Activated naive CD8-positive, alpha-beta T cell treated with anti-CD3 and anti-CD28 coated beads, Interleukin-2, amount 50 U/mL, for 24 hours (primary cell): ENCODE results near the gene AKIRIN1.
"Not testable (repeated sequence)": the region's sequence is repeated elsewhere in the genome, so short reads cannot be mapped to it uniquely, and the experiment has no call there.

Source experiments
- ATAC-seq: fragments of 150-1000 bp; cut with Tn5 transposase; one replicate; pipeline ENCODE4 v1.10.0; 2021
- DNase-seq: peaks from one replicate; pipeline ENCODE4 v3.0.0; 2021
- H3K27ac Mint-ChIP-seq: one replicate; pipeline ENCODE4 v1.8.0; 2021; ENCODE audit warnings: mild to moderate bottlenecking, mixed read lengths
- H3K27me3 Mint-ChIP-seq: one replicate; pipeline ENCODE4 v1.8.0; 2021; ENCODE audit warnings: mixed read lengths
- H3K36me3 Mint-ChIP-seq: one replicate; pipeline ENCODE4 v1.8.0; 2021; ENCODE audit warnings: low read depth, mixed read lengths
- H3K4me1 Mint-ChIP-seq: one replicate; pipeline ENCODE4 v1.8.0; 2021; ENCODE audit warnings: mixed read lengths
- H3K4me3 Mint-ChIP-seq: one replicate; pipeline ENCODE4 v1.8.0; 2021; ENCODE audit warnings: mild to moderate bottlenecking, moderate library complexity, mixed read lengths
- H3K9me3 Mint-ChIP-seq: one replicate; pipeline ENCODE4 v1.8.0; 2021; ENCODE audit warnings: mixed read lengths

The AKIRIN1 gene, protein sequence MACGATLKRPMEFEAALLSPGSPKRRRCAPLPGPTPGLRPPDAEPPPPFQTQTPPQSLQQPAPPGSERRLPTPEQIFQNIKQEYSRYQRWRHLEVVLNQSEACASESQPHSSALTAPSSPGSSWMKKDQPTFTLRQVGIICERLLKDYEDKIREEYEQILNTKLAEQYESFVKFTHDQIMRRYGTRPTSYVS

DNA sequence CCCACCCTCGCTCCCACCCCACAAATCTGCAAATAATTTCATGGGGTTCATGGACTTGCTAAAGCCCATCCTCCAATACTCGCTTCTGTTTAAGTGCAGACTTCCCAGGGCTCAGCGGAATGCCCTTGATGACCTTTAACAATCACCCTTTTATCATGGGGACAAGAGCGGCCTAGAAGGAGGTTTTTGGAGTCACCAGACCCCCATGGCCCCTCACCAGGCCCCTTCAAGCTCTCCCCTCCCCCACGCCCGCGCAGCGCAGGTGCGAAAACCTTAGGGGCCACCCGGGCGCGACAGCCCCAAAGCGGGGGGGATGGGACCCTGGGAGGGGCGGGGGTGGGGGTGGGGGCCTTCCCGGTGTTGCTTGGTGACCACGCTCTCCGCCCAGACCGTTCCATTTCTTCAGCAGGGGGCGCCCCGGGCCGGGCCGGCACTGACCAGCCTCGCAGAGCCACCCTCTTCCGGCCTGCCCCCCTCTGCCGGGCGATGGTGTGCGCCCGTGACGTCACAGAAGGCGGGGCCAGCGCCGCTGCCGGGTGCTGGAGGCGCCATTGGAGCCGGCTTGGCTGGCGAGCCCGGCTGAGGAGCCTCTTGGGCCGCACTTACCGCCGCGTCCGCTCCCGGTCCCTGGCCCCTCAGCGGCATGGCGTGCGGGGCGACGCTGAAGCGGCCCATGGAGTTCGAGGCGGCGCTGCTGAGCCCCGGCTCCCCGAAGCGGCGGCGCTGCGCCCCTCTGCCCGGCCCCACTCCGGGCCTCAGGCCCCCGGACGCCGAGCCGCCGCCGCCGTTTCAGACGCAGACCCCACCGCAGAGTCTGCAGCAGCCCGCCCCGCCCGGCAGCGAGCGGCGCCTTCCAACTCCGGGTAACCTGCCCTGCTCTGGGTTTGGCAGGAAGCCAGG lies at the start of gene AKIRIN1:
Gene AKIRIN1, plus strand, starts transcription at position 539 of the 900 bp plus-strand sequence. Its CDS starts 105 bp downstream, at position 644.
- no peaks in the 10 kb centered on the region for H3K27me3 Mint-ChIP-seq
- H3K36me3 Mint-ChIP-seq: peaks cover 28% of the 10 kb centered on the region
- ATAC-seq: peak; percentile 97
- DNase-seq: peak; percentile 99
- H3K4me1 Mint-ChIP-seq: peaks cover 44% of the 10 kb centered on the region
- H3K9me3 Mint-ChIP-seq: no peaks in the 10 kb centered on the region
- peak within 1 kb of the TSS; percentile 89 for H3K4me3 Mint-ChIP-seq
- H3K27ac Mint-ChIP-seq: peak within 1 kb of the TSS; percentile 83

DNA sequence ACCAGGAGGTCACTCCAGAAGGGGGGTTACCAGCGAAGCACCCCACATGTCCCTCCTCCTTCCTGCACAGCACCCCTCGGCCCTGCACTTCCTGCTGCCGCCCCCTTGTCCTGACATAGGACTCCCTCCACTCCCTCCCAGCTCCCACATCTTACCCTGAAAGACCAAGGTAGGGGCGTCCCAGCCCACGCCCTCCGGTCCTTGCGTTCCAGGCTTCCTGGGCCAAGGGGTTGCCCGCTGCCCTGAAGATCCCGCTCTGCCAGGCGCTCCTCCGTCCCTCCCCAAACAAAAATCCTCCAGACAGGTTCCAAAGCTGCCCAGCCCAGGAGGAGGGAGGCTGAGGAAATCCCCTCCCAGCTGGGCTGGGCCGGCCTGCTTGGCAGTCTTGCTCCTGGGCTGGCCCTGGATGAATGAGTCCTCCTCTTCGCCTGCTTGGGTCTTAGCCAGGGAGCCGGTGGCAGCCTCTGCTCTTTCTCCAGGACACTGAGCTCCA lies 49.5 kb upstream of the AKIRIN1 start, which contains the start of gene RHBDL2:
Gene RHBDL2, minus strand, starts transcription at position 304 of the 493 bp plus-strand sequence. CDS start 22,618 bp downstream, outside the sequence.
- no peak for DNase-seq
- no peak for ATAC-seq
- Mint-ChIP-seq H3K36me3 (no peaks in the 10 kb centered on the region), H3K27ac (no peak within 1 kb of the TSS), H3K9me3 (no peaks in the 10 kb centered on the region), H3K27me3 (no peaks in the 10 kb centered on the region), H3K4me3 (no peak within 1 kb of the TSS), H3K4me1 (no peaks in the 10 kb centered on the region)

DNA sequence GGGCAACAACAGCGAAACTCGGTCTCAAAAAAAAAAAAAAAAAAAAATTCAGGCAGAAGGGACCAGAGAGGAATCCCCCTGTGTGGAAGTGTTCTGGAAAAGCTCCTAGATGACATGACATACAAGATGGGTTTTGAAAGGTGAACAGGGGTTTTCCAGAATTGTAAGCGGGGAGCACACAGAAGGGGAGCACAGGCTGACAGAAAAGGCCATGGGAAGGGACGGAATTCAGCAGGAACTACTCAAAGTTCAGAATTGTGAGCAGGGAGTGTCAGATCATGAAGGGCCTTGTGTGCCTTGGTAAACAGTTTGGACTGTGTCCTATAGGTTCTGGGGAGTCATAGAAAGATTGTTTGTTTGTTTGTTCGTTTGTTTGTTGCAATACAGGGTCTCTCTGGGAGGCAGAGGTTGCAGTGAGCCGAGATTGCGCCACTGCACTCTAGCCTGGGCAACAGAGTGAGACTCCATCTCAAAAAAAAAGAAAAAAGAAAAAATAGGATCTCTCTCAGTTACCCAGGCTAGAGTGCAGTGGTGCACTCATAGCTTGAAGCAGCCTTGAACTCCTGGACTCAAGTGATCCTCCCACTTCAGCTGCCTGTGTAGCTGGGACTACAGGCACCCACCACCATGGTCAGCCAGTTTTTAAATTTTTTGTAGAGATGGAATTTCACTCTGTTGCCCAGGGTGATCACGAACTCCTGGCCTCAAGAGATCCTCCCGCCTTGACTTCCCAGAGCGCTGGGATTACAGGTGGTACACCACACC lies 48.2 kb upstream of the AKIRIN1 start:
- H3K27ac Mint-ChIP-seq: no peak overlapping the region

DNA sequence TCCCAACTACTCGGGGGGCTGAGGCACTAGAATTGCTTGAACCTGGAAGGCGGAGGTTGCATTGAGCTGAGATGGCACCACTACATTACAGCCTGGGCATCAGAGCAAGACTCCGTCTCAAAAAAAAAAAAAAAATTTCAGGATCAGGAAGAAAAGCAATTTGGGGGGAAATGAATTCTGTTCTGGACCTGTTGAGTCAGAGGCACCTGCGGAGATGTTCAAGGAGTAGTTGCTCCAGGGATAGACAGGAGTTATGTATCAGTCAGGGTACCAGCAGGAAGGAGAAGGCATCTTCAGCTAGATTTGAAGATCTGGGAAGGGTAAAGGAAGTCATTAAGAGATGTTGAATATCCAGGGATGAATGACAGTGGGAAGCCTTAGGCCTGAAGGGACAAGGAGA lies 46.5 kb upstream of the AKIRIN1 start:
- Mint-ChIP-seq H3K27ac (no peak overlapping the region), H3K4me3 (no peak overlapping the region), H3K4me1 (no peaks in the 10 kb centered on the region), H3K36me3 (no peaks in the 10 kb centered on the region), H3K9me3 (no peaks in the 10 kb centered on the region), H3K27me3 (no peaks in the 10 kb centered on the region)
- DNase-seq (no peak), ATAC-seq (no peak)

More for the DNA sequence above, 48.2 kb upstream of the AKIRIN1 start:
- Mint-ChIP-seq H3K27me3 (no peaks in the 10 kb centered on the region), H3K9me3 (no peaks in the 10 kb centered on the region), H3K36me3 (no peaks in the 10 kb centered on the region), H3K4me3 (no peak overlapping the region), H3K4me1 (no peaks in the 10 kb centered on the region)
- ATAC-seq: no peak
- DNase-seq: no peak

DNA sequence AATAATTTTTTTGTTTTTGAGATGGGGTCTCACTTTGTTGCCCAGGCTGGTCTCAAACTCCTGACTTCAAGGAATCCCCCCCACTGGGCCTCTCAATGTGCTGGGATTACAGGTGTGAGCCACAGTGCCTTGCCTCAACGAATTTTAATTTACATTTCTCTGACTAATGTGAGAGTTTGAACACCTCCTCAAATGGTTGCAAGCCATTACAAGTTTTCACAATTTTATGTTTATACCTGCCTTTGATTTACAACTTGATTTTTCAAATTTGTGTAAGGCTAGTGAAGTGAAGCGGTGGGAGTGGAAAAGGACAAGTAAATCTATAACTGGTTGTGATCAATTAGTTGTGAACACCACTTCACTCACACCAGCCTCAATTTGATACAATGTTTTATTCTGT lies 40.5 kb upstream of the AKIRIN1 start:
- no peak overlapping the region for H3K4me3 Mint-ChIP-seq
- DNase-seq: no peak
- no peaks in the 10 kb centered on the region for H3K27me3 Mint-ChIP-seq
- H3K27ac Mint-ChIP-seq: no peak overlapping the region
- no peaks in the 10 kb centered on the region for H3K36me3 Mint-ChIP-seq
- H3K4me1 Mint-ChIP-seq: peaks cover 8% of the 10 kb centered on the region
- no peak for ATAC-seq
- H3K9me3 Mint-ChIP-seq: no peaks in the 10 kb centered on the region

DNA sequence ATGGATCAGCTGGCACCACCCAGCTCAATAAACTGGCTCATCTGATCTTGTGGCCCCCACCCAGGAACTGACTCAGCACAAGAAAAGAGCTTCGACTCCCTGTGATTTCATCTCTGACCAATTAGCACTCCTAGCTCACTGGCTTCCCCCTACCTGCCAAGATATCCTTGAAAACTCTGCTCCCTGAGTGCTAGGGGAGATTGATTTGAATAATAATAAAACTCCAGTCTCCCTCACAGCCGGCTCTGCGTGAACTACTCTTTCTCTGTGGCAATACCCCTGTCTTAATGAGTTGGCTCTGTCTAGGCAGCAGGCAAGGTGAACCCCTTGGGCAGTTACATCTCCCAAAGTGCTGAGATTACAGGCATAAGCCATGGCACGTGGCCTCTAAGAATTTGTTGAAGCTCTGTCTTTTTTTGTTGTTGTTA lies 37.6 kb upstream of the AKIRIN1 start:
- Mint-ChIP-seq H3K9me3 (no peaks in the 10 kb centered on the region), H3K27me3 (no peaks in the 10 kb centered on the region), H3K36me3 (no peaks in the 10 kb centered on the region), H3K27ac (no peak overlapping the region), H3K4me1 (peaks cover 8% of the 10 kb centered on the region), H3K4me3 (no peak overlapping the region)
- DNase-seq (no peak), ATAC-seq (no peak)

DNA sequence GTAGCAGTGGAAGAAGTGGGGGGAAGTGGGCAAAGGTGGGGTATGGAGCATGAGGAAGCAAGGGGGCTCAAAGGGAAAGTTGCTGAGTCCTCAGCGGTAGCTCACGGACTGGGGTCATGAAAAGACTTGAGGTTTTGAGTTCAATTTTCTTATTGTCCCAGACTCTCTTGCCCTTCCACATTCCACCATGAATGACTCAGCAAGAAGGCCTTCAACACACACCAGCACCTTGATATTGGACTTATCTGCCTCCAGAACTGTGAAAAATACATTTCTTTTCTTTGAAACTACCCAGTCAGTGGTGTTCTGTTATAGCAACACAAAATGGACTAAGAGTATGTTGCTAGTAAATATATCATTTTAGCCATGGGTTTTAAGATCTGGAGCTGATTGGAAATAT lies 32.1 kb upstream of the AKIRIN1 start:
- Mint-ChIP-seq H3K4me3 (no peak overlapping the region), H3K27me3 (no peaks in the 10 kb centered on the region), H3K36me3 (no peaks in the 10 kb centered on the region), H3K4me1 (peaks cover 2% of the 10 kb centered on the region), H3K9me3 (no peaks in the 10 kb centered on the region), H3K27ac (peak overlapping the region; percentile 23)
- no peak for DNase-seq
- no peak for ATAC-seq

DNA sequence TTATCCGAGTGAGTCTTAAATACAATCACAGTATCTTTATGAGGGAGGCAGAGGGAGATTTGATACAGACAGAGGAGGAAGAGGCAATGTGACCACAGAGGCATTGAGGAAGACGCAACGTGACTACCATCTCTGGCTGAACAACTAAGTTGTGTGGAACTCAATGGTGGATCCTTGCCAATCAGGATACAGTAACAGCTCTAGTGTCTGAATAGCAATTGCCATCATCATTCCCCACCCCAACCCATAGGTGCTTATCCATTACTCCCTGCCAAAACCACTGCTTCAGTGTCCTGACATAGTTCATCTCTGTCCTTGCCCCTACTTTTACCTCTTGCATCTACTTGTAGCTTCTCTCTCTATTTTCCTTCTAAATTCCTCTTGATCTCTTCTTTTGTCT lies 29.0 kb upstream of the AKIRIN1 start:
- Mint-ChIP-seq H3K9me3 (no peaks in the 10 kb centered on the region), H3K4me1 (peaks cover 3% of the 10 kb centered on the region), H3K27ac (no peak overlapping the region), H3K27me3 (no peaks in the 10 kb centered on the region), H3K4me3 (no peak overlapping the region), H3K36me3 (no peaks in the 10 kb centered on the region)
- DNase-seq: no peak
- no peak for ATAC-seq

DNA sequence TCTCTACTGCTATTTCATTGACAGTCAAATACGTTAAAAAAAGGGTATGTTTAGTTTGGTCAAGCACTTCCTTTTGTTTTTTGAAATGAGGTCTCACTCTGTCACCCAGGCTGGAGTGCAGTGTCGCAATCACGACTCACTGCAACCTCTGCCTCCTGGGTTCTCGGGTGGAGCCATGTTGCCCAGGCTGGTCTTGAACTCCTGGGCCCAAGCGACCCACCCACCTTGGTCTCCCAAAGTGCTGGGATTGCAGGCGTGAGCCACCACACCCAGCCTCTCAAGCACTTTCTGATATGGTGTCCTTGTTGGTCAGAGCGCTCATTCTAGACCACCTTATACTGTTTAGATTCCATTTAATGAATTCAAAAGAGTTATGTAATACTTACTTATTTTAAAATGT lies 28.5 kb upstream of the AKIRIN1 start:
- Mint-ChIP-seq H3K9me3 (no peaks in the 10 kb centered on the region), H3K36me3 (no peaks in the 10 kb centered on the region), H3K27me3 (no peaks in the 10 kb centered on the region), H3K4me3 (no peak overlapping the region), H3K4me1 (peaks cover 3% of the 10 kb centered on the region), H3K27ac (no peak overlapping the region)
- DNase-seq (no peak), ATAC-seq (no peak)

DNA sequence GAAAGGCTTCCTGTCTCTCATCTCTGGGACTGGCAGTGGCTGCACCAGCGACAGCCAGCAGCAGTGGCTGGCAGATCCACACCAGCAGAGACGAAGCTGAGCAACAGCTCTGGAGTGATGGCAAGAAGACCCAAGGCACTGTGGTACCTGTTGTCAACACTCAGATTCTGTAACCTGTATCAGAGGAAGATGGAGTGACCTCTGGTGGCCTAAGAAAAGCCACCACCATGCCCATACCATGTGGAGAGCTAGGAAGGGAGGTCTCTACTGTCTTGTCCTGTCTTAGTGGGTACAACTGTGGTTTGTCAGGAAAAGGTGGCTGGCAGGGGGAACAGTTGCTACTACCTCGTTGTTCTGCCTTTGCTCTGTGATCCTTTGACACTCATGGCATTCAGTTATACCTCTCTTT lies 26.9 kb upstream of the AKIRIN1 start:
- ATAC-seq: peak; percentile 43
- Mint-ChIP-seq H3K36me3 (no peaks in the 10 kb centered on the region), H3K9me3 (no peaks in the 10 kb centered on the region), H3K4me1 (peaks cover 3% of the 10 kb centered on the region), H3K27ac (no peak overlapping the region), H3K4me3 (no peak overlapping the region), H3K27me3 (no peaks in the 10 kb centered on the region)
- no peak for DNase-seq

DNA sequence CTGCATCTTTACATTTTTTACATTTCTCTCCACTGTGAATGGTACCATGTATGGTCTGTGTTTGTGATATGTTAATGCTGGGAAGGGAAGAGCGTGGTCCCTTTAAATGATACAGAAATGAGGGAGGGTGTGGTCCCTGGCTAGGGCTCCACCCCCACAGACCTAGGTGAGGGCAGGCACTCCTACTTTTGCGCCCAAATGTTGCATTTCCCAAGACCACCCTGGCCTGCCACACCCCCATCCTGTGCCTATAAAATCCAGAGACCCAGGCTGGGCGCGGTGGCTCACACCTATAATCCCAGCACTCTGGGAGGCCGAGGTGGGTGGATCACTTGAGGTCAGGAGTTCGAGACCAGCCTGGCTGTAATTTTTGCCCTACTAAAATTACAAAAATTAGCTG lies 17.9 kb upstream of the AKIRIN1 start:
- DNase-seq, H3K27me3 Mint-ChIP-seq, H3K36me3 Mint-ChIP-seq, H3K27ac Mint-ChIP-seq, H3K4me1 Mint-ChIP-seq, H3K4me3 Mint-ChIP-seq, H3K9me3 Mint-ChIP-seq, ATAC-seq: not testable (repeated sequence)

DNA sequence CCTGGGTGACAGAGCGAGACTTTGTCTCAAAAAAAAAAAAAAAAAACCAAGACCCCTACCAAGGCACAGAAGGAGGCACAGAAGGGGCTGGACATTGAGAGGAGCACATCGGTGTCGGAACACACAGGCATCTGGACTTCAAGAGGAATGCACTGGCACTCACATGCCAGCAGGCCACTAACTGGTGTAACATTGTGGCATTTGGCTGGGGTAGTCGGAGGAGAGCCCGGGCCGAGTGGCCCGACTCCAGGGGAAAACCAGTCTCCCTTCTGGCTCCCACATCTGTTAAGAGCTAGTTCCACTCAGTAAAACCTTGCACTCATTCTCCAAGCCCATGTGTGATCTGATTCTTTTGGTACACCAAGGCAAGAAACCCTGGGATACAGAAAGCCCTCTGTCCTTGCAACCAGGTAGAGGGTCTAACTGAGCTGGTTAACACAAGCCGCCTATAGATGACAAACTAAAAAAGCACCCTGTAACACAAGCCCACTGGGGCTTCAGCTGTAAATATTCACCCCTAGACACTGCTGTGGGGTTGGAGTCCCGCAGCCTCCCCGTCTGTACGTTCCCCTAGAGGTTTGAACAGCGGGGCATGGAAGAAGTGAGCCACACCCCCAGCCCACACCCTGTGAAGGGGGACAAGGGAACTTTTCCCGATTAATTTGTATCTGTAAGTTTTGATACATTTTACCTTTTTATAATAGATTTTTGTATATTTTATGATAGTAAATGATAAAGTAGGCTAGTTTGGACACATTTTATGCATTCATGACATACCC lies 17.2 kb upstream of the AKIRIN1 start:
- Mint-ChIP-seq H3K4me3 (no peak overlapping the region), H3K27ac (no peak overlapping the region), H3K4me1 (peaks cover 6% of the 10 kb centered on the region), H3K9me3 (peaks cover 4% of the 10 kb centered on the region), H3K36me3 (peaks cover 8% of the 10 kb centered on the region), H3K27me3 (no peaks in the 10 kb centered on the region)
- DNase-seq (no peak), ATAC-seq (no peak)

DNA sequence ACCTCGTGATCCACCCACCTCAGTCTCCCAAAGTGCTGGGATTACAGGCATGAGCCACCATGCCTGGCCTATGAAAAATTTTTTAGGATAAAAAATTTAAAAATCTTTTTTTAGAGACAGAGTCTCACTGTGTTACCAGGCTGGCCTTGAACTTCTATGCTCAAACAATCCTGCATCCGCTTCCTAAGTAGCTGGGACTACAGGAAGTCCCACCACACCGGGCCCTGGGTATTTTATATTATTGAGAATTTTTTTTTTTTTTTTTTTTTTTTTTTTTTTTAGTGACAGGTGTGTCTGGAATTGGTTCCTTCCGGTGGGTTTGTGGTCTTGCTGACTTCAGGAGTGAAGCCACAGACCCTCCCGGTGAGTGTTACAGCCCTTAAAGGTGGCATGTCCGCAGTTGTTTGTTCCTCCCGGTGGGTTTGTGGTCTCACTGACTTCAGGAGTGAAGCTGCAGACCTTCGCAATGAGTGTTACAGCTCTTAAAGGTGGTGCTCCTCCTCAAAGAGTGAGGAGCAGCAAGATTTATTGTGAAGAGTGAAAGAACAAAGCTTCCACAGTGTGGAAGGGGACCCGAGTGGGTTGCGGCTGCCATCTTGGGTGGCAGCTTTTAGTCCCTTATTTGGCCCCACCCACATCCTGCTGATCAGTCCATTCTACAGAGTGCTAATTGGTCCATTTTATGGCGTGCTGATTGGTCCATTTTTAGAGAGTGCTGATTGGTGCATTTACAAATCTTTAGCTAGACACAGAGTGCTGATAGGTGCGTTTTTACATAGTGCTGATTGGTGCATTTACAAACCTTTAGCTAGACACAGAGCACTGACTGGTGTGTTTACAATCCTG lies 13.5 kb upstream of the AKIRIN1 start:
- DNase-seq: peak; percentile 33
- Mint-ChIP-seq H3K27ac (peak overlapping the region; percentile 78), H3K4me3 (peak overlapping the region; percentile 49), H3K36me3 (peaks cover 10% of the 10 kb centered on the region)
- not testable (repeated sequence) for H3K27me3 Mint-ChIP-seq, H3K4me1 Mint-ChIP-seq, H3K9me3 Mint-ChIP-seq
- peak; percentile 33 for ATAC-seq
